Neural crest cell (in vitro differentiated cells): ENCODE measurements around the gene SIRT7. TPM values are rescaled to one million over a fixed set of nuclear protein-coding genes. Genes with fewer than 3 reads are reported as not detected.
A peak's percentile ranks its signal among the peaks of the same experiment; 100 is the strongest.

Experiments used
- DNase-seq: peaks from one replicate; pipeline ENCODE4 v3.0.0; 2021; ENCODE audit warnings: low read depth, mixed read lengths, low spot score
- H3K27ac Mint-ChIP-seq: one replicate; pipeline ENCODE4 v1.8.0; 2021; ENCODE audit warnings: mild to moderate bottlenecking, mixed read lengths; ENCODE audit not compliant: unreplicated experiment
- H3K27me3 Mint-ChIP-seq: 2 replicates; pipeline ENCODE4 v1.8.0; 2021; ENCODE audit warnings: low read depth, mild to moderate bottlenecking, mixed read lengths
- H3K36me3 Mint-ChIP-seq: 2 replicates; pipeline ENCODE4 v1.8.0; 2021; ENCODE audit warnings: low read depth, mild to moderate bottlenecking, mixed read lengths
- H3K4me1 Mint-ChIP-seq: 2 replicates; pipeline ENCODE4 v1.8.0; 2021; ENCODE audit warnings: mixed read lengths
- H3K4me3 Mint-ChIP-seq: one replicate; pipeline ENCODE4 v1.8.0; 2021; ENCODE audit warnings: mild to moderate bottlenecking, mixed read lengths
- H3K9me3 Mint-ChIP-seq: 2 replicates; pipeline ENCODE4 v1.8.0; 2021; ENCODE audit warnings: mixed read lengths
- total RNA-seq: library from RNA; stranded (reverse); gene quantifications from 2 replicates; pipeline ENCODE4 v1.2.1, GENCODE V29; 2021
- TF ChIP-seq, protein P1 (sequence below): fragments of 200-600 bp; sonication (generic); conservative IDR thresholded peaks from 2 replicates; pipeline ENCODE4 v1.5.0; 2021; ENCODE audit warnings: antibody characterized with exemption, mild to moderate bottlenecking

SIRT7 gene
- total RNA-seq, 1 donor from 2014 or later, result 26.2 TPM

DNA sequence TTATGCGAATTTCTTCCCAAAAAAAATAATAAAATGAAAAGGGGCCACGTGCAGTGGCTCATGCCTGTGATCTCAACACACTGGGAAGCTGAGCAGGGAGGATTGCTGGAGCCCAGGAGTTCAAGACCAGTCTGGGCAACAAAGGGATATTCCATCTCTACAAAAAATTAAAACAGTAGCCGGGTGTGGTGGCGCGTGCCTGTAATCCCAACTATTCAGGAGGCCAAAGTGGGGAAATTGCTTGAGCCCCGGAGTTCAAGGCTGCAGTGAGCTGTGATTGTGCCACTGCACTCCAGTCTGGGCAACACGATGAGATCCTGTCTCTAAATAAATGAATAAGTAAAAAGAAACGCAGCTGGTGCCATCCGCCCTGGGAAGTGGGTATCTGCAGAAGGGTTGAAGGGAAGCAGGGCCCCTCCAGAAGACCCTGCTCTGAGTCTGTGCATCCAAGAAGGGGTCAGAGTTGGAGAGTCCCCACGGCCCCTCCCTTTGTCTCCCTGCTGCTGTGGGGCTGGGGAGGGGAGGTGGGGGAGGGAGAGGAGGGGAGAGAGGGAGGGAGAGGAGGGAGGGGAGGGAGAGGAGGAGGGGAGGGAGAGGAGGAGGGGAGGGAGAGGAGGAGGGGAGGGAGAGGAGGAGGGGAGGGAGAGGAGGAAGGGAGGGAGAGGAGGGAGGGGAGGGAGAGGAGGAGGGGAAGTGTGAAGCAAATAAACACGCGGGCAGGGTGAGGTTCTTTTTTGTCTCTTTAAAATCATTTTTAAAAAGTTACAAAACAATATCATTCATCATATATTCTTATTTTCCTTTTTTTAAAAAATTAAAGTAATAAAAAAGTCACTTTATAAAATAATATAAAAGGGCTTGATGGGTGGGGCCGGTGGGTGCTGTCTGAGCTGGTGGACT is 34.1 kb upstream of the SIRT7 start:
- TF ChIP-seq, protein P1, sequence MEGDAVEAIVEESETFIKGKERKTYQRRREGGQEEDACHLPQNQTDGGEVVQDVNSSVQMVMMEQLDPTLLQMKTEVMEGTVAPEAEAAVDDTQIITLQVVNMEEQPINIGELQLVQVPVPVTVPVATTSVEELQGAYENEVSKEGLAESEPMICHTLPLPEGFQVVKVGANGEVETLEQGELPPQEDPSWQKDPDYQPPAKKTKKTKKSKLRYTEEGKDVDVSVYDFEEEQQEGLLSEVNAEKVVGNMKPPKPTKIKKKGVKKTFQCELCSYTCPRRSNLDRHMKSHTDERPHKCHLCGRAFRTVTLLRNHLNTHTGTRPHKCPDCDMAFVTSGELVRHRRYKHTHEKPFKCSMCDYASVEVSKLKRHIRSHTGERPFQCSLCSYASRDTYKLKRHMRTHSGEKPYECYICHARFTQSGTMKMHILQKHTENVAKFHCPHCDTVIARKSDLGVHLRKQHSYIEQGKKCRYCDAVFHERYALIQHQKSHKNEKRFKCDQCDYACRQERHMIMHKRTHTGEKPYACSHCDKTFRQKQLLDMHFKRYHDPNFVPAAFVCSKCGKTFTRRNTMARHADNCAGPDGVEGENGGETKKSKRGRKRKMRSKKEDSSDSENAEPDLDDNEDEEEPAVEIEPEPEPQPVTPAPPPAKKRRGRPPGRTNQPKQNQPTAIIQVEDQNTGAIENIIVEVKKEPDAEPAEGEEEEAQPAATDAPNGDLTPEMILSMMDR, result no peak
- no peaks in the 10 kb centered on the region for H3K9me3 Mint-ChIP-seq
- H3K4me1 Mint-ChIP-seq, result peaks cover 14% of the 10 kb centered on the region
- H3K4me3 Mint-ChIP-seq, result no peak overlapping the region
- H3K27me3 Mint-ChIP-seq, result peaks cover under 1% of the 10 kb centered on the region
- no peak for DNase-seq
- no peaks in the 10 kb centered on the region for H3K36me3 Mint-ChIP-seq
- no peak overlapping the region for H3K27ac Mint-ChIP-seq

DNA sequence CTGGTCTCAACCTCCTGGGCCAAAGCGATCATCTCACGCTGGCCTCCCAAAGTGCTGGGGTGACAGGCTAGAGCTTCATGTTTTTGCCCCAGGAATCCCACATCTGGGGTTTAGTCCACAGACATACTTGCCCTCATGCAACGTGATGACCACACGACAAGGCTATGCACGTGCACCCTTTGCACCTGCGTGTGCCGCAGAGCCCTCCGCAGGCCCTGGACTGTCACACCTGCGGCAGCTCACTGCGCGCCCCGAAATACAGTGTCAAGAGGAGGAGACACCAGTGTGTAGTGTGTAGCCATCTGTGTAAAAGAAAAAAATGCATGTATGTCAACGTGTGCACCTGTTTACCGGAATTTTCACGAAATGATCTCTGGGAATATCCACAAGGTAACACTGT is 32.5 kb upstream of the SIRT7 start:
- H3K9me3 Mint-ChIP-seq, result no peaks in the 10 kb centered on the region
- TF ChIP-seq, protein P1, result no peak
- H3K27ac Mint-ChIP-seq, result no peak overlapping the region
- no peaks in the 10 kb centered on the region for H3K36me3 Mint-ChIP-seq
- no peaks in the 10 kb centered on the region for H3K27me3 Mint-ChIP-seq
- H3K4me3 Mint-ChIP-seq, result no peak overlapping the region
- no peak for DNase-seq
- peaks cover 10% of the 10 kb centered on the region for H3K4me1 Mint-ChIP-seq

GRCh38 chr17:81948635-81949378 is 30.8 kb upstream of the SIRT7 start:
- H3K27me3 Mint-ChIP-seq, result no peaks in the 10 kb centered on the region
- H3K9me3 Mint-ChIP-seq, result no peaks in the 10 kb centered on the region
- no peak for DNase-seq

DNA sequence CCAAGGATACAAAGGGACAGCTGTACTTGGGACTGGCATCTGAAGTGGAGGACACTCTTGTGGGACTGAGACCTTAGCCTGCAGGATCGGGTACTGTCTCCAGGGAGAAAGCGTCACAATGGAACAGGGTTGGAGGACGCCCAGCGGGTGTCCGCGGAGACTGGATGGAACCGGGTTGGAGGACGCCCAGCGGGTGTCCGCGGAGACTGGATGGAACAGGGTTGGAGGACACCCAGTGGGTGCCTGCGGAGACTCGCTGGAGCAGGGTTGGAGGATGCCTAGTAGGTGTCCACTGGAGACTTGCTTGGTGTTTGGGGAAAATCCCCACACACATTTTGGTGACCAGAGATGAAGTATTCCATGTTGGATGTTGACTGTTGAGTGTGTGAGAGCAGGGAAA is 29.2 kb upstream of the SIRT7 start, which contains the start of gene MYADML2:
MYADML2 (minus strand) TSS at position 45 of the 400 bp plus-strand sequence. CDS start 5,492 bp downstream, outside the sequence.
- no peaks in the 10 kb centered on the region for H3K27me3 Mint-ChIP-seq
- no peak for DNase-seq
- H3K9me3 Mint-ChIP-seq, result no peaks in the 10 kb centered on the region
- no peaks in the 10 kb centered on the region for H3K36me3 Mint-ChIP-seq
- H3K4me1 Mint-ChIP-seq, result peaks cover 13% of the 10 kb centered on the region
- TF ChIP-seq, protein P1, result no peak
- H3K4me3 Mint-ChIP-seq, result no peak within 1 kb of the TSS
- peak within 1 kb of the TSS; percentile 67 for H3K27ac Mint-ChIP-seq

More at GRCh38 chr17:81948635-81949378, 30.8 kb upstream of the SIRT7 start:
- no peak overlapping the region for H3K27ac Mint-ChIP-seq
- no peak overlapping the region for H3K4me3 Mint-ChIP-seq
- peaks cover 10% of the 10 kb centered on the region for H3K4me1 Mint-ChIP-seq
- TF ChIP-seq, protein P1, result no peak
- H3K36me3 Mint-ChIP-seq, result no peaks in the 10 kb centered on the region

GRCh38 chr17:81944858-81945257 is 26.9 kb upstream of the SIRT7 start:
- no peaks in the 10 kb centered on the region for H3K27me3 Mint-ChIP-seq
- no peak for DNase-seq
- no peaks in the 10 kb centered on the region for H3K36me3 Mint-ChIP-seq
- no peak overlapping the region for H3K4me3 Mint-ChIP-seq
- H3K9me3 Mint-ChIP-seq, result no peaks in the 10 kb centered on the region
- TF ChIP-seq, protein P1, result no peak
- H3K4me1 Mint-ChIP-seq, result peaks cover 3% of the 10 kb centered on the region
- H3K27ac Mint-ChIP-seq, result no peak overlapping the region
